SK-N-DZ (cell line): ENCODE measurements around the gene SMG5.
"Not testable (repeated sequence)": the region's sequence is repeated elsewhere in the genome, so short reads cannot be mapped to it uniquely, and the experiment has no call there.

ENCODE experiments used
- DNase-seq: peaks from one replicate; pipeline ENCODE4 v3.0.0-alpha.2; 2015; ENCODE audit warnings: low spot score

SMG5 gene

DNA sequence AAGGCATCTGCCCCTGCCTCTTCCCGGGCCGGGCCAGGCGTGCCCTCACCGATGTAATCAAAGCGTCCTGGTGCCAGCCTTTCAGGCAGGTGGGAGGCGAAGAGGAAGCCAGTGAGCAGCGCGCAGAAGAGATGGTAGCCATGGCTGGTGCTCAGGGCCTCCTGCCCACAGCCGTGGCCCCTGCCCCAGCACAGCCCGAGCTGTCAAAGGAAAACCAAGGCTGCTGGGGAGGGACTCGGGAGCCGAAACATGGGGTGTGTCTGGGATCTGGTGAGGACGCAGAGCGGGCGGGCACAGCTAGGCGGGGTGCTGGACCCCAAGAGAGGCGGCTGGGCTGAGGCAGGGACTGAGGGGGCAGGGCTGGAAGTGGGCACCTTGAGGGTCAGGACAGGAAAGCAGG is 37.9 kb downstream of the SMG5 start:
- no peak for DNase-seq

DNA sequence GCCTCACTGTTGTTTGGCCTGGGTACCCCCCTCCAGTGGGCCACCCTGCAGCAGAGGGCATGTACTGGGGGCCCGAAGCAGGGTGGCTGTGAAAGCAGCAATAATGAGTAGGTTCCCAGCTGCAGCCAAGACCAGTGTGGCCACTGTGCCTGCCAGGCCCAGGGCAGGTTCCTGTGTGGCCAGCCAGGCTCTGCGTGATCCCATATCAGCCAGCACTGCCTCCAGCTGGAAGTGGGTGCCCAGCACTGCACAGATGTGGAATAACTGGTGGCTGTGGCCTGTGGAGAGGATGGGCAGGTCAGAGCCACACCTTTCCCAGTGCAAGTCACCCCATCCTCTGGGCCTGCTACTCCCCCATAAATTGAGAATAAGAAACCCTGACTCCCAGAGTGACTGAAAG is 38.5 kb downstream of the SMG5 start:
- DNase-seq, result no peak

DNA sequence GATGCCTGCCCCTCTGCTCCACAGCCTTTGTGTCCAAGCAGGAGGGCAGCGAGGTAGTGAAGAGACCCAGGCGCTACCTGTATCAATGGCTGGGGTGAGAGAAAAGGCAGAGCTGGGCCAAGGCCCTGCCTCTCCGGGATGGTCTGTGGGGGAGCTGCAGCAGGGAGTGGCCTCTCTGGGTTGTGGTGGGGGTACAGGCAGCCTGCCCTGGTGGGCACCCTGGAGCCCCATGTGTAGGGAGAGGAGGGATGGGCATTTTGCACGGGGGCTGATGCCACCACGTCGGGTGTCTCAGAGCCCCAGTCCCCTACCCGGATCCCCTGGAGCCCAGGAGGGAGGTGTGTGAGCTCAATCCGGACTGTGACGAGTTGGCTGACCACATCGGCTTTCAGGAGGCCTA is 39.9 kb downstream of the SMG5 start:
- DNase-seq, result no peak

DNA sequence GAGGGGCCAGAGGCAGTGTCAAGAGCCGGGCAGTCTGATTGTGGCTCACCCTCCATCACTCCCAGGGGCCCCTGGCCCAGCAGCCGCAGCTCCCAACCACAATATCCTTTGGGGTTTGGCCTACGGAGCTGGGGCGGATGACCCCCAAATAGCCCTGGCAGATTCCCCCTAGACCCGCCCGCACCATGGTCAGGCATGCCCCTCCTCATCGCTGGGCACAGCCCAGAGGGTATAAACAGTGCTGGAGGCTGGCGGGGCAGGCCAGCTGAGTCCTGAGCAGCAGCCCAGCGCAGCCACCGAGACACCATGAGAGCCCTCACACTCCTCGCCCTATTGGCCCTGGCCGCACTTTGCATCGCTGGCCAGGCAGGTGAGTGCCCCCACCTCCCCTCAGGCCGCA is 40.7 kb downstream of the SMG5 start, which contains the start of gene BGLAP:
Gene BGLAP (plus strand): TSS at position 259 of the 400 bp plus-strand sequence. CDS start 48 bp downstream, at position 307.
- DNase-seq, result no peak

DNA sequence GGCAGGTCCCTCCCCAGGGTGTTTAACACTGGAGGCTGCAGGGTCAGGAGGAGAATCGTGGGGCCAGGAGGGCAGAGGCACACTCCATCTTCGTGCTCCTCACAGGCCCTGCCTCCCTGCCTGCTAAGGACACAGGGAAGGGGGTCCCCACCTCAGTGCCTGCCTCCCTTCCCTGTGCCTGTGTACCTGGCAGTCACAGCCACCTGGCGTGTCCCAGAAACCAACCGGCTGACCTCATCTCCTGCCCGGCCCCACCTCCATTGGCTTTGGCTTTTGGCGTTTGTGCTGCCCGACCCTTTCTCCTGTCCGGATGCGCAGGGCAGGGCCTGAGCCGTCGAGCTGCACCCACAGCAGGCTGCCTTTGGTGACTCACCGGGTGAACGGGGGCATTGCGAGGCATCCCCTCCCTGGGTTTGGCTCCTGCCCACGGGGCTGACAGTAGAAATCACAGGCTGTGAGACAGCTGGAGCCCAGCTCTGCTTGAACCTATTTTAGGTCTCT is 41.3 kb downstream of the SMG5 start:
- DNase-seq, result no peak

DNA sequence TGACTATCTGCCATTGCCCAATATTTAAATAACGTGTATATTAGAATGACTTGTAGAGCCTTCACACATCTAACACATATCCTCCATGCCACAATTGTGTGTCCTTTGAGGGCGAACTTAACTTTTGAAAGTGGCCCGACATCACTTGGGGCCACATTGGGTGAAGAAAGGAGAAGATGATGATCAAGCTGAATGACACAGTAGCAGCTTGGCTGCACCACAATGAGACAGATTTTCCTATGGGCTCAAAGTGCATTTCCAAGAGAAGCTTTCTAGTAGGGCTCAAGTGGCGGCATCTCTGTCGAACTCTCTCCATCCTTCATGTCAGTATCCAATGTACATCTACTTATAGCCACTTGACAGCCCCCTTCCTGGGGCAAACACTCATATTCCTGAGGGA is 44.4 kb downstream of the SMG5 start:
- no peak for DNase-seq

DNA sequence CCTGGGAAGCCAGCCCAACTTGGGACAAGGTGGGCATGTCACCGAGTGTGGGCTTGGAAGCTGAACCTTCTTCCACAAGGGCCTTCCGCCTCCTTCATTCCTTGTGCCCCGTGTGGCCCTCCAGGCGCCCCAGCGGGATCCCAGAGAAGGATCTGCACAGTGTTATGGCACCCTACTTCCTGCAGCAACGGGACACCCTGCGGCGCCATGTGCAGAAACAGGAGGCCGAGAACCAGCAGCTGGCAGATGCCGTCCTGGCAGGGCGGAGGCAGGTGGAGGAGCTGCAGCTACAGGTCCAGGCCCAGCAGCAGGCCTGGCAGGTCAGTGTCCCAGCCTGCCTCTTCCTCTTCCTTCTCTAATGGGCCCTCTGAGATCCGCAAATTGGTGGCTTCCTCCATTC is 46.5 kb downstream of the SMG5 start:
- DNase-seq, result no peak

DNA sequence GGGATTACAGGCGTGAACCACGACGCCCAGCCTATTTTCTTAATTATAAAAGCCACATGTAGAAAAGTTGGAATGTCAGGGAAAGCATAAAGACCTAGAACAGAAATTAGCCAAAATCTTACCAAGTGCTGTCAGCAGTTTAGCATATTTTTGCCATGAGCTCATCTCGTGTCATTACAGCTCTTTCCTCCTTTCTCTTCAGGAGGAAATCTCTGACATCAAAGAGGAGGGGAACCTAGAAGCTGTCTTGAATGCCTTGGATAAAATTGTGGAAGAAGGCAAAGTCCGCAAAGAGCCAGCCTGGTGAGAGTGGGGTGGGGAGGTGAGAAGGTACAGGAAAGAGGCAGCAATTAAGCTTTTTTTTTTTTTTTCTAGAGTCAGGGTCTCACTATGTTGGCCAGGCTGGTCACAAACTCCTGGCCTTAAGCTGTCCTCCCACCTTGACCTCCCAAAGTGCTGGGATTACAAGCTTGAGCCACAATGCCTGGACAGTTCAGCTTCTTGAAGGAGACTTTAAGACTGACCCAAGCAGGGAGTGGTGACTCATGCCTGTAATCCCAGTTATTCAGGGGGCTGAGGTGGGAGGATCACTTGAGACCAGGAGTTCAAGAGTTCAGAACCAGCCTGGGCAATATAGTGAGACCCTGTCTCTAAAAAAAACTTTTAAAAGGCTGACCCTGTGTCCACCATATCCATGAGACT is 49.0 kb downstream of the SMG5 start:
- no peak for DNase-seq

DNA sequence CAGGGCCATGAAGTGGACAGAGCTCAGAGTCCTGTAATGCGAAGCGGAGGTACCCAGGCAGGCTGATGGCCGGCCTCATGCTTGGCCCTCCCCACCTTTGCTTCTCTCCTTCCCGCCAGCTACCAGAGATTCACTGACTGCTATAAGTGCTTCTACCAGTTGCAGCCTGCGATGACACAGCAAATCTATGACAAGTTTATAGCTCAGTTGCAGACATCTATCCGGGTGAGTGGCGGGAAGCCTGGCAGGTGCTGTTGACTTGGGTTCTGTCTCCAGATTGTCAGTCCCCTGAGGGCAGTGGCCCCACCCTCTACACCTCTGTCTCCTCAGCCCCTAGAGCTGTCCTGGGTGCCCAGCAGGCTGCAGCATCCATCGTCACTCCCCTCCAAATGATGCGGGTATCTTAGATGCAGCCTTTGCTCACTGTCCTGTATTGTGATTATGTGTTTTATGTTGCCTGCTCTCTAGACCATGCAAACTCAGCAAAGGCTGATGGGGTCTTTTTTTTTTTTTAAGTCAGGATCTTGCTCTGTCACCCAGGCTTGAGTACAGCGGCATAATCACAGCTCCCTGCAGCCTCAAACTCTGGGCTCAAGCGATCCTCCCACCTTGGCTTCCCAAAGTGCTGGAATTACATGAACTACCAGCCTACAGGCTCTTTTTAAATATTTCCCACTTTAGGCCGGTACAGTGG is 50.3 kb downstream of the SMG5 start:
- peak; percentile 63 for DNase-seq

DNA sequence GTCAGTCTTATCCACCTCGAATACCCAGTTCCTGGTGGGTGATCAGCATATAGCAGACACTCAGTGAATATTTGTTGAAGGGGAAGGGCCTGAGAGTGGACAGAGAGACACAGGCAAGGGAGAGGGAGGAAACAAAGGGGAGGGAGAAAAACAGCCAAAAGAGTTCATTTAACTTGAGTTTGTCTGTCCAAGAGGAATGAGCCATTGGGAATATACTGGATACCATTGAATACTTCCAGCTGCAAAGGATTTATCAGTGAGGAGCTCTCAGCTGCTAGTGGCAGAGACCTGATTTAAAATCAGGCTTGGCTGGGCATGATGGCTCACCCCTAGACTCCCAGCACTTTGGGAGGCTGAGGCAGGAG is 52.2 kb downstream of the SMG5 start:
- no peak for DNase-seq

DNA sequence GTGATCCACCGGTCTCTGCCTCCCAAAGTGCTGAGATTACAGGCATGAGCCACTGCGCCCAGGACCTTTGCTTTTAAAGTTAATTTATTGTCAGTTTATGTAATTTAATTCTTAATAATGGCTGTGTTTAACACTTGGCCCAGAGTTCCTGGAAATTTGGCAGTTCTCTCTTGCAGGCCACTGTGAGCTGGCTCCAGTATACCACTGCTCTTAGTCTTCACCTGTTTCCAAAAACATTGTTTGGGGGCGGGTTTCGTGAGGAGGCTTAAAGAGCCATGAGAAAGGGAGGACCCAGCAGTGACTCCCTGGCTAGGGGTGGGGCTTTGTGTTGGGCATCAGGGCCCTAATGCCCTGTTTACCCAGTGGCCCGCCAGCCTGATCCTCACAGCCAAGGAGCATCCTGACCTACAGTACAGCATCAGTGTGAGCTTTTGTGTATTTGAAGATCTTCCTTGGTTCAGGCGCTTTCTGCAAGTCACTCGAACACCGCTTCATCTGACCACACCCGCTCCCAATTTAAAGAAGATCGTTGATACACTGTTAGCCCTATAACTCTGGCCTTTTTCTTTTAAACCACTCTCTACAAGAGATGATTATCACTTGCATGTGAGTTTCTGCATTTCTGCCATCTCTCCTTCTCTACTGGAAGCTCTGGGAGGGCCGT is 52.7 kb downstream of the SMG5 start:
- no peak for DNase-seq

DNA sequence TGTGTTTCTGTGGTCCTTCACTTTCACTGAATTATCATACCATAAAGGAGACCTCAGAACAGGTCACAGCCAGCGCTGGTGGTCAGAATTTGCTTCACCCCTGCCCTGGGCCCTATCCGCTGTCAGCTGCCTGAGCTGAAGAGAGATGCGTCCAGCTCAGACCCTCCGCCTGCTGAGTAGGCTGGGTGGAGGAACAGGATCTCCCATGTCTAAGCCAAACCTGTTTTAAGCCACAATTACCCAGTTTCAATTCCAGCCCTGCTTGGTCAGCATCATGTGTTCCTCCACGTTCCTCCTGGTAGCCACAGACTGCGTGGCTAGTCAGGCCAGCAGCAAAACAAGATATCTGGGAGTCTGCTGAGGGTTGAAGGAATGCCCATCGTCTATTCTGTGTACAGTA is 54.1 kb downstream of the SMG5 start:
- DNase-seq, result no peak

DNA sequence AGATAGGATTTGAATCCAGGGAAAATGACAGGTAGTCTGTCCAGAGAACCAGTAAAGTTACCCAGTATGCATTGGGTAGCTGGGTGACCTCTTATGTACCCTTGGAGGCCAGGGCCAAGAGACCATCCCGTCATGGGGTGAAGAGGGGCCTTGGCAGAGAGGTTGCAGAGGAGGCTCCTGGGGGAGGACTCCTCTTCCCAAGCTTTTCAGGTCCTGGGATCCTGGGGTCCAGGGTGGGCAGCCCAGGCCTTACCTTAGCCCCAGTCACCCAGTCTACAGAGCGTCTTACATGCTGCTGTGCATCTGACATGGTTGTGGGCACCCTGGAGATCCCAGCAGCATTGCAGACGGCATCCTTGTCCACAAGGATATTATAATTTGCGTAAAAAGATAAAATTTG is 55.8 kb downstream of the SMG5 start:
- DNase-seq, result no peak

DNA sequence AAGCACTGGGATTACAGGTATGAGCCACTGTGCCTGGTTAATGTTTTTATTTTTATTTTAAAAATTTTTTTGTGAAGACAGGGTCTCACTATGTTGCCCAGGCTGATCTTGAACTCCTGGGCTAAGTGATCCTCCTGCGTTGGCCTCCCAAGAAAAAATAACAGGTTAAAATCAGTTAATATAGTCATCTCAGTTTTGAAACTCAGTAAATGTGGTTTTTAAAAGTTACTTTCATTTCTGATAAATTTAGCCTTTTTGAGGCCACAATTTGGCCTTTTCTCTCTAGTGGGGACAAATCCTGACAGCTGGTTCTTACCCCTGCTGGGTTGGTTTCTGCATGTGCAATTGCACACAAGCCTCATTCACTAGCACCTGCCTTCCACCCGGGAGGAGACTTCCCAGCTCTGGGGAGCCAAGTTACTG is 56.5 kb downstream of the SMG5 start:
- no peak for DNase-seq

DNA sequence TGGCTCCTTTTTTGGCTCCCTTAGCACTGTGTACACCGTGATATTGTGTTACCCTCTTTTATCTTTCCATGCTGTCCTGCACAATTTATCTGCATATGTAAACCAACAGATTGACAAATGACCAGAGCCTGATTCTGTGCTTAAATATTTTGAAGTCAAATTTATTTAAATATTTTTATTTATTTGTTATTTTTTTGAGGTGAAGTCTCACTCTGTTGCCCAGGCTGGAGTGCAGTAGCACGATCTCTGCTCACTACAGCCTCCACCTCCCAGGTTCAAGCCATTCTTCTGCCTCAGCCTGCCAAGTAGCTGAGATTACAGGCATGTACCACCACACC is 57.0 kb downstream of the SMG5 start:
- no peak for DNase-seq

DNA sequence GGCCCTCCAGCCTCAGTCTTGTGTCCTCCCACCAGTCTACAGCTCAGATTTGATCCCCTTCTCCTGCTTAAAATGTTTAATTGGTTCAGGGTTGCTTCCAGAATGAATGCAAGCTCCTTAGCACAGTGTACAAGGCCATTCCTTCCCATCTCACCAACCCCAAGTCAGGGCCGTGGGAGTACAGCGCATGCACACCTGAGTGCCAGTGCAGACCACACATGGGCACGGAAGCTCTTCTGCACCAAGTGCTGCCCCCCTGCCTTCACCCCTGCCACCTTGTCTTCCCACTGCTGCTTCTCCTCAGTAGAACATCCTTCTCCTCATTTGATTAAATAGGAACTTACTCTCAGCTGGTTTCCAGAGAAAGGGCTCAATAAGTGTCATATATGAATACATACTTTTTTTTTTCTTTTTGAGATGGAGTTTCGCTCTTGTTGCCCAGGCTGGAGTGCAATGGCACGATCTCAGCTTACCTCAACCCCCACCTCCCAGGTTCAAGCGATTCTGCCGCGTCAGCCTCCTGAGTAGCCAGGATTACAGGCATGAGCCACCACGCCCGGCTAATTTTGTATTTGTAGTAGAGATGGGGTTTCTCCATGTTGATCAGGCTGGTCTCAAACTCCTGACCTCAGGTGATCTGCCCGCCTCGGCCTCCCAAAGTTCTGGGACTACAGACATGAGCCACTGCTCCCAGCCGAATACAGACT is 60.5 kb downstream of the SMG5 start:
- no peak for DNase-seq

DNA sequence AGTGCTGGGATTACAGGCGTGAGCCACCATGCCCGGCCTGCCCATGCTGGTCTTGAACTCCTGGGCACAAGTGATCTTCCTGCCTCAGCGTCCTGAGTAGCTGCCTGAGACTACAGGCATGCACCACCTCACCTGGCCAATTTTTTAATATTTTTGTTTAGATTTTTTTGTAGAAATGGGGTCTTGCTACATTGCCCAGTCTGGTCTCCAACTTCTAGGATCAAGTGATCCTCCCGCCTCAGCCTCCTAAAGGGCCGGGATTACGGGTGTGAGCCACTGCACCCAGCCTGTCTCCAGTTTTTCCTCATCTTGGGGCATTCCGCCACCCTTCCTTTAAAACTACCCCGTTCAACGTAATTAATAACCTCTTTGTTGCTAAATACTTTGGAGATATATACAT is 62.4 kb downstream of the SMG5 start:
- DNase-seq, result no peak

DNA sequence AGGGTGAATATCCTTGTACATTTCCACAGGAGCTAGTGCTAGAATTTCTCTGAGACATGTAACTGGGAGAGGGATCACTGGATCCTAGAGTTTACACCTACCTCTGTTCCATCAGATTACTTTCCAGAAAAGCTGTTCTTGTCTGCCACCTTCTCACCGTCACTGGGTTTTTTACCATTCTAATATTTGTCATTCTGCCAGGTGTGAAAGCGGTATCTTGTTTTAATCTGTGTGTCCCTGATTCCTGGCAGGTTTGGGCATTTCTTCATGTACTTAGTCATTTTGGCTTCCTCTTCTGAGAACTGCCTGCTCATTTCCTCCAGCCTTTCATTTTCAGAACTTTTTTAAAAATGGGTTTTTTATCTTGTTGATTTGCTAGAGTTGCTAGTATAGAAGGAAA is 64.8 kb downstream of the SMG5 start:
- DNase-seq, result no peak

DNA sequence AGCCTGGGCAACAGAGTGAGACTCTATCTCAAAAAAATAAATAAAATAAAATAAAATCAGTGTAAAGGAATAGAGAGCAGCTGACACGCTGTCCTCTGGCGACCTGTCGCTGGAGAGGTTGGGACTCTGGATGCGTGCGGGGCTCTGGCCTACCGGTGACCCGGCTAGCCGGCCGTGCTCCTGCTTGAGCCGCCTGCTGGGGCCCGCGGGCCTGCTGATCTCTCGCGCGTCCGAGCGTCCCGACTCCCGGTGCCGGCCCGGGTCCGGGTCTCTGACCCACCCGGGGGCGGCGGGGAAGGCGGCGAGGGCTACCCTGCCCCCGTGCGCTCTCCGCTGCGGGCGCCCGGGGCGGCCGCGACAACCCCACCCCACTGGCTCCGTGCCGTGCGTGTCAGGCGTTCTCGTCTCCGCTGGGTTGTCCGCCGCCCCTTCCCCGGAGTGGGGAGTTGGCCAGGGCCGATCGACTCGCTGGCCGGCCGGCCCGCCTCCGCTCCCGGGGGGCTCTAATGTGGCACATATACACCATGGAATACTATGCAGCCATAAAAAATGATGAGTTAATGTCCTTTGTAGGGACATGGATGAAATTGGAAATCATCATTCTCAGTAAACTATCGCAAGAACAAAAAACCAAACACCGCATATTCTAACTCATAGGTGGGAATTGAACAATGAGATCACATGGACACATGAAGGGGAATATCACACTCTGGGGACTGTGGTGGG is 66.1 kb downstream of the SMG5 start:
- DNase-seq, result not testable (repeated sequence)

DNA sequence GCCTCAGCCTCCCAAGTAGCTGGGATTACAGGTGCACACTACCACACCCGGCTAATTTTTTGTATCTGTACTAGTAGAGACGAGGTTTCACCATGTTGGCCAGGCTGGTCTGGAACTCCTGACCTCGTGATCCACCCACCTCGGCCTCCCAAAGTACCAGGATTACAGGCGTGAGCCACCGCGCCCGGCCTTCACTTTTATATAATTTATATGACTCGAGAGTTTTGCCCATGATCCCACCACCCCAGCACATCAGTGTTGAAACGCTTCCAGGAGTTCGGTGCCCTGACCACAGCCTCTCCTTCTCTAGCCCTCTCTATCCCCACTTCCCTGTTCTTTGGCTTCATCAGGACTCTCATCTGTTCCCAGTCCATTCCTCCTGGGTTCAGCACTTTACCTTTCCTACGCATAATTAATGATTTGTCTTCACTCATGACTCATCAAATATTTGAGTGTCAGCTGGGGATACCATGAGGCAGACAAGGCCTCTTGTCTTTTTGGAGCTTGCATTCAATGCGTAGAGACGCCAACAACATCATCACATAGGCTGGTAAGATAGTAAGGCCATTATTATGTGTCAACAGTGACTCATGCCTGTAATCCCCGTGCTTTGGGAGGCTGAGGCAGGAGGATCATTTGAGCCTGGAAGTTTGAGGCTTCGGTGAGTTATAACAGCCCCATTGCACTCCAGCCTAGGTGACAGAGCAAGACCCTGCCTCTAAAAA is 68.4 kb downstream of the SMG5 start:
- DNase-seq, result no peak

DNA sequence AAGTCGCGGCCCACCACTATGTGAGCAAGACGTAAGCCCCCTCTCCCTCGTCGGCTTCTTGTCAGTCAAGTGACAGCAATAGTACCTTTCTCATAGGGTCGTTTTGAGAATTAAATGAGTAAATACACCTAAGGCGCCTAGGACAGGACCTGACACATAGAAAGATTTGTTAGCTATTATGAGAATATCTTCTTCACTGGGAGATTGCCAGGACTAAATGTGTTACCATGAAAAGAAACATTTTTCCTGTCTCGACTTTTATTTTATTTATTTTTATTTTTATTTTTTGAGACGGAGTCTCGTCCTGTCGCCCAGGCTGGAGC is 69.0 kb downstream of the SMG5 start:
- DNase-seq, result no peak
